Activated CD8-positive, alpha-beta memory T cell treated with anti-CD3 and anti-CD28 coated beads, Interleukin-2, amount 10 ng/mL, durations not matched to agents 7 days and 5 days (primary cell): ENCODE measurements around the gene AKAP11. TPM values are rescaled to one million over a fixed set of nuclear protein-coding genes. Genes with fewer than 3 reads are reported as not detected.

Source experiments
- ATAC-seq: fragments of 150-1000 bp; cut with Tn5 transposase; one replicate; pipeline ENCODE4 v1.10.0; 2021; ENCODE audit warnings: moderate library complexity
- CTCF ChIA-PET: fragments of 350-600 bp; sonication (Branson Sonifier 250); formaldehyde crosslinking; loops from one replicate; lab custom pipeline; 2021; ENCODE audit warnings: antibody characterized with exemption; lab: Charles Lee
- DNase-seq: peaks from one replicate; pipeline ENCODE4 v3.0.0-alpha.2; 2020
- H3K27ac Mint-ChIP-seq: one replicate; pipeline ENCODE4 v1.8.0; 2021; ENCODE audit warnings: mild to moderate bottlenecking, mixed read lengths
- H3K27me3 Mint-ChIP-seq: one replicate; pipeline ENCODE4 v1.8.0; 2021; ENCODE audit warnings: mixed read lengths
- H3K36me3 Mint-ChIP-seq: one replicate; pipeline ENCODE4 v1.8.0; 2021; ENCODE audit warnings: mild to moderate bottlenecking, mixed read lengths
- H3K4me1 Mint-ChIP-seq: one replicate; pipeline ENCODE4 v1.8.0; 2021; ENCODE audit warnings: mixed read lengths
- H3K4me3 Mint-ChIP-seq: one replicate; pipeline ENCODE4 v1.8.0; 2021; ENCODE audit warnings: mild to moderate bottlenecking, moderate library complexity, mixed read lengths
- H3K9me3 Mint-ChIP-seq: one replicate; pipeline ENCODE4 v1.8.0; 2022; ENCODE audit warnings: low read depth, mixed read lengths
- total RNA-seq, 2 experiments: library from RNA; stranded (reverse); gene quantifications; one replicate each; pipeline ENCODE4 v1.2.3, GENCODE V29; 2021

The AKAP11 gene
- total RNA-seq, 2 experiments from 2014 or later: 23.0 to 34.4 TPM

- no peak overlapping the region for H3K4me3 Mint-ChIP-seq
- ATAC-seq (no peak), DNase-seq (no peak)
- no peaks in the 10 kb centered on the region for H3K27me3 Mint-ChIP-seq
- peak overlapping the region; percentile 85 for H3K27ac Mint-ChIP-seq
- CTCF ChIA-PET: interaction anchor here (0.9 to 2.5 kb wide), 3 partner anchors 14 to 239 kb away, joined by 3 to 5 read pairs (median 3); no protein-coding TSS in a partner anchor
- peaks cover 7% of the 10 kb centered on the region for H3K36me3 Mint-ChIP-seq
- peaks cover 40% of the 10 kb centered on the region for H3K4me1 Mint-ChIP-seq
- peaks cover 4% of the 10 kb centered on the region for H3K9me3 Mint-ChIP-seq
These were observed 84.2 kb downstream of the AKAP11 start for GRCh38 chr13:42356184-42356575.

GRCh38 chr13:42360046-42360574 is 88.2 kb downstream of the AKAP11 start:
- CTCF ChIA-PET: no interaction called here
- Mint-ChIP-seq H3K4me3 (no peak overlapping the region), H3K36me3 (peaks cover 6% of the 10 kb centered on the region), H3K9me3 (peaks cover 4% of the 10 kb centered on the region), H3K4me1 (peaks cover 25% of the 10 kb centered on the region), H3K27me3 (no peaks in the 10 kb centered on the region), H3K27ac (no peak overlapping the region)
- ATAC-seq: no peak
- DNase-seq: no peak

- CTCF ChIA-PET: interaction anchor here (0.8 kb wide), 1 partner anchor 31 kb away, joined by 4 read pairs; no protein-coding TSS in a partner anchor
- no peak for DNase-seq
- no peaks in the 10 kb centered on the region for H3K9me3 Mint-ChIP-seq
- H3K27me3 Mint-ChIP-seq: no peaks in the 10 kb centered on the region
- ATAC-seq: no peak
- H3K4me1 Mint-ChIP-seq: peaks cover 13% of the 10 kb centered on the region
- H3K4me3 Mint-ChIP-seq: no peak overlapping the region
- peaks cover 1% of the 10 kb centered on the region for H3K36me3 Mint-ChIP-seq
- H3K27ac Mint-ChIP-seq: no peak overlapping the region
These were observed 89.7 kb downstream of the AKAP11 start for GRCh38 chr13:42361701-42362100.

GRCh38 chr13:42363941-42364612 is 92.1 kb downstream of the AKAP11 start:
- DNase-seq (no peak), ATAC-seq (no peak)
- no peak overlapping the region for H3K27ac Mint-ChIP-seq
- CTCF ChIA-PET: interaction anchor here (1.6 kb wide), 1 partner anchor 9 kb away, joined by 4 read pairs; no protein-coding TSS in a partner anchor
- H3K36me3 Mint-ChIP-seq: no peaks in the 10 kb centered on the region
- H3K27me3 Mint-ChIP-seq: no peaks in the 10 kb centered on the region
- H3K9me3 Mint-ChIP-seq: no peaks in the 10 kb centered on the region
- peaks cover 21% of the 10 kb centered on the region for H3K4me1 Mint-ChIP-seq
- H3K4me3 Mint-ChIP-seq: no peak overlapping the region

- Mint-ChIP-seq H3K9me3 (no peaks in the 10 kb centered on the region), H3K4me1 (peaks cover 26% of the 10 kb centered on the region), H3K4me3 (no peak overlapping the region), H3K27me3 (no peaks in the 10 kb centered on the region), H3K36me3 (no peaks in the 10 kb centered on the region), H3K27ac (no peak overlapping the region)
- DNase-seq (no peak), ATAC-seq (no peak)
- CTCF ChIA-PET: interaction anchor here (1.6 kb wide), 1 partner anchor 9 kb away, joined by 4 read pairs; no protein-coding TSS in a partner anchor
These were observed 92.7 kb downstream of the AKAP11 start for GRCh38 chr13:42364613-42365000.

GRCh38 chr13:42367831-42368230 is 95.9 kb downstream of the AKAP11 start:
- Mint-ChIP-seq H3K9me3 (no peaks in the 10 kb centered on the region), H3K4me1 (peaks cover 50% of the 10 kb centered on the region), H3K27me3 (no peaks in the 10 kb centered on the region), H3K27ac (no peak overlapping the region), H3K4me3 (no peak overlapping the region), H3K36me3 (peaks cover 2% of the 10 kb centered on the region)
- DNase-seq (no peak), ATAC-seq (no peak)
- CTCF ChIA-PET: interaction anchor here (0.7 to 1.2 kb wide), 4 partner anchors 9 to 97 kb away, joined by 3 to 4 read pairs (median 4); no protein-coding TSS in a partner anchor

GRCh38 chr13:42369071-42369797 is 97.3 kb downstream of the AKAP11 start:
- ATAC-seq: peak; percentile 86
- peak overlapping the region; percentile 41 for H3K27ac Mint-ChIP-seq
- no peak overlapping the region for H3K4me3 Mint-ChIP-seq
- peak; percentile 78 for DNase-seq
- H3K27me3 Mint-ChIP-seq: no peaks in the 10 kb centered on the region
- no peaks in the 10 kb centered on the region for H3K9me3 Mint-ChIP-seq
- peaks cover 2% of the 10 kb centered on the region for H3K36me3 Mint-ChIP-seq
- CTCF ChIA-PET: interaction anchor here (0.6 to 1.5 kb wide), 7 partner anchors 11 to 591 kb away, joined by 3 read pairs; no protein-coding TSS in a partner anchor
- peaks cover 61% of the 10 kb centered on the region for H3K4me1 Mint-ChIP-seq

- Mint-ChIP-seq H3K9me3 (no peaks in the 10 kb centered on the region), H3K36me3 (peaks cover 2% of the 10 kb centered on the region), H3K27ac (no peak overlapping the region), H3K4me3 (no peak overlapping the region), H3K4me1 (peaks cover 59% of the 10 kb centered on the region), H3K27me3 (no peaks in the 10 kb centered on the region)
- no peak for ATAC-seq
- DNase-seq: no peak
- CTCF ChIA-PET: interaction anchor here (0.6 to 1.4 kb wide), 6 partner anchors 10 to 592 kb away, joined by 3 read pairs; no protein-coding TSS in a partner anchor
These were observed 98.3 kb downstream of the AKAP11 start for GRCh38 chr13:42370229-42370628.

Other genes starting within 250 kb of the AKAP11 start
- gene DGKH, start 223.5 kb upstream of the AKAP11 start, total RNA-seq: 10 to 100 TPM; 20.0 to 24.7 TPM